Stimulated activated naive CD8-positive, alpha-beta T cell treated with anti-CD3 and anti-CD28 coated beads, Interleukin-15, Interleukin-2, amounts not matched to agents 100 ng/mL and 50 ng/mL, for 24 hours (primary cell): ENCODE data around the gene CDC42EP3.
A peak's percentile ranks its signal among the peaks of the same experiment; 100 is the strongest.

Source experiments
- H3K27ac Mint-ChIP-seq: one replicate; pipeline ENCODE4 v1.8.0; 2021; ENCODE audit warnings: mild to moderate bottlenecking, mixed read lengths
- H3K27me3 Mint-ChIP-seq: one replicate; pipeline ENCODE4 v1.8.0; 2021; ENCODE audit warnings: mixed read lengths
- H3K36me3 Mint-ChIP-seq: one replicate; pipeline ENCODE4 v1.8.0; 2021; ENCODE audit warnings: low read depth, mixed read lengths
- H3K4me1 Mint-ChIP-seq: one replicate; pipeline ENCODE4 v1.8.0; 2021; ENCODE audit warnings: low read depth, mixed read lengths
- H3K4me3 Mint-ChIP-seq: one replicate; pipeline ENCODE4 v1.8.0; 2021; ENCODE audit warnings: mild to moderate bottlenecking, mixed read lengths
- H3K9me3 Mint-ChIP-seq: one replicate; pipeline ENCODE4 v1.8.0; 2021; ENCODE audit warnings: mixed read lengths

CDC42EP3 gene

GRCh38 chr2:37692711-37693110, 21.3 kb upstream of the CDC42EP3 start:
- Mint-ChIP-seq H3K4me1 (peaks cover 2% of the 10 kb centered on the region), H3K4me3 (no peak overlapping the region), H3K36me3 (no peaks in the 10 kb centered on the region), H3K9me3 (peaks cover 5% of the 10 kb centered on the region), H3K27ac (no peak overlapping the region), H3K27me3 (no peaks in the 10 kb centered on the region)

GRCh38 chr2:37689751-37690150, 18.3 kb upstream of the CDC42EP3 start:
- Mint-ChIP-seq H3K9me3 (peaks cover 5% of the 10 kb centered on the region), H3K27me3 (no peaks in the 10 kb centered on the region), H3K36me3 (no peaks in the 10 kb centered on the region), H3K27ac (no peak overlapping the region), H3K4me3 (no peak overlapping the region), H3K4me1 (peaks cover 15% of the 10 kb centered on the region)

GRCh38 chr2:37688771-37689468, 17.5 kb upstream of the CDC42EP3 start:
- no peak overlapping the region for H3K27ac Mint-ChIP-seq
- H3K36me3 Mint-ChIP-seq: no peaks in the 10 kb centered on the region
- no peaks in the 10 kb centered on the region for H3K27me3 Mint-ChIP-seq
- H3K9me3 Mint-ChIP-seq: peaks cover 5% of the 10 kb centered on the region
- no peak overlapping the region for H3K4me3 Mint-ChIP-seq
- peaks cover 23% of the 10 kb centered on the region for H3K4me1 Mint-ChIP-seq

GRCh38 chr2:37686792-37687526, 15.5 kb upstream of the CDC42EP3 start:
- no peak overlapping the region for H3K4me3 Mint-ChIP-seq
- no peak overlapping the region for H3K27ac Mint-ChIP-seq
- no peaks in the 10 kb centered on the region for H3K36me3 Mint-ChIP-seq
- peaks cover 5% of the 10 kb centered on the region for H3K9me3 Mint-ChIP-seq
- no peaks in the 10 kb centered on the region for H3K27me3 Mint-ChIP-seq
- peaks cover 40% of the 10 kb centered on the region for H3K4me1 Mint-ChIP-seq

- no peak overlapping the region for H3K27ac Mint-ChIP-seq
- no peaks in the 10 kb centered on the region for H3K36me3 Mint-ChIP-seq
- peaks cover 9% of the 10 kb centered on the region for H3K9me3 Mint-ChIP-seq
- no peaks in the 10 kb centered on the region for H3K27me3 Mint-ChIP-seq
- H3K4me3 Mint-ChIP-seq: no peak overlapping the region
- H3K4me1 Mint-ChIP-seq: peaks cover 40% of the 10 kb centered on the region
Observed at GRCh38 chr2:37684809-37685208, 13.4 kb upstream of the CDC42EP3 start.

- H3K36me3 Mint-ChIP-seq: no peaks in the 10 kb centered on the region
- peak overlapping the region; percentile 88 for H3K27ac Mint-ChIP-seq
- H3K4me1 Mint-ChIP-seq: peaks cover 40% of the 10 kb centered on the region
- H3K4me3 Mint-ChIP-seq: no peak overlapping the region
- H3K9me3 Mint-ChIP-seq: peaks cover 9% of the 10 kb centered on the region
- H3K27me3 Mint-ChIP-seq: no peaks in the 10 kb centered on the region
Observed at GRCh38 chr2:37683921-37684780, 12.7 kb upstream of the CDC42EP3 start.

GRCh38 chr2:37683241-37683640, 11.8 kb upstream of the CDC42EP3 start:
- Mint-ChIP-seq H3K27me3 (no peaks in the 10 kb centered on the region), H3K27ac (peak overlapping the region; percentile 88), H3K4me1 (peaks cover 40% of the 10 kb centered on the region), H3K4me3 (no peak overlapping the region), H3K9me3 (peaks cover 5% of the 10 kb centered on the region), H3K36me3 (no peaks in the 10 kb centered on the region)

- H3K9me3 Mint-ChIP-seq: peaks cover 4% of the 10 kb centered on the region
- H3K4me3 Mint-ChIP-seq: no peak overlapping the region
- H3K27ac Mint-ChIP-seq: peak overlapping the region; percentile 7
- no peaks in the 10 kb centered on the region for H3K36me3 Mint-ChIP-seq
- no peaks in the 10 kb centered on the region for H3K27me3 Mint-ChIP-seq
- peaks cover 36% of the 10 kb centered on the region for H3K4me1 Mint-ChIP-seq
Observed at GRCh38 chr2:37682473-37682872, 11.0 kb upstream of the CDC42EP3 start.

- H3K36me3 Mint-ChIP-seq: no peaks in the 10 kb centered on the region
- no peak overlapping the region for H3K27ac Mint-ChIP-seq
- peaks cover 4% of the 10 kb centered on the region for H3K9me3 Mint-ChIP-seq
- peaks cover 29% of the 10 kb centered on the region for H3K4me1 Mint-ChIP-seq
- no peak overlapping the region for H3K4me3 Mint-ChIP-seq
- no peaks in the 10 kb centered on the region for H3K27me3 Mint-ChIP-seq
Observed at GRCh38 chr2:37681587-37681986, 10.1 kb upstream of the CDC42EP3 start.

GRCh38 chr2:37679072-37679695, 7.7 kb upstream of the CDC42EP3 start:
- no peak overlapping the region for H3K4me3 Mint-ChIP-seq
- H3K4me1 Mint-ChIP-seq: peaks cover 38% of the 10 kb centered on the region
- H3K27ac Mint-ChIP-seq: no peak overlapping the region
- peaks cover 4% of the 10 kb centered on the region for H3K9me3 Mint-ChIP-seq
- no peaks in the 10 kb centered on the region for H3K27me3 Mint-ChIP-seq
- H3K36me3 Mint-ChIP-seq: no peaks in the 10 kb centered on the region

GRCh38 chr2:37676274-37676673, 4.8 kb upstream of the CDC42EP3 start:
- H3K4me3 Mint-ChIP-seq: no peak overlapping the region
- H3K9me3 Mint-ChIP-seq: peaks cover 4% of the 10 kb centered on the region
- H3K4me1 Mint-ChIP-seq: peaks cover 24% of the 10 kb centered on the region
- H3K36me3 Mint-ChIP-seq: no peaks in the 10 kb centered on the region
- H3K27me3 Mint-ChIP-seq: no peaks in the 10 kb centered on the region
- no peak overlapping the region for H3K27ac Mint-ChIP-seq

- Mint-ChIP-seq H3K4me1 (peaks cover 33% of the 10 kb centered on the region), H3K27ac (no peak overlapping the region), H3K4me3 (no peak overlapping the region)
Observed at GRCh38 chr2:37674946-37675345, 3.5 kb upstream of the CDC42EP3 start.

GRCh38 chr2:37672870-37673184, 1.4 kb upstream of the CDC42EP3 start:
- peak overlapping the region; percentile 79 for H3K27ac Mint-ChIP-seq
- H3K4me3 Mint-ChIP-seq: peak overlapping the region; percentile 84
- H3K36me3 Mint-ChIP-seq: peaks cover 16% of the 10 kb centered on the region
- H3K27me3 Mint-ChIP-seq: no peaks in the 10 kb centered on the region
- H3K9me3 Mint-ChIP-seq: no peaks in the 10 kb centered on the region
- H3K4me1 Mint-ChIP-seq: peaks cover 54% of the 10 kb centered on the region

More at GRCh38 chr2:37674946-37675345, 3.5 kb upstream of the CDC42EP3 start:
- H3K27me3 Mint-ChIP-seq: no peaks in the 10 kb centered on the region
- no peaks in the 10 kb centered on the region for H3K36me3 Mint-ChIP-seq
- no peaks in the 10 kb centered on the region for H3K9me3 Mint-ChIP-seq

- H3K9me3 Mint-ChIP-seq: no peaks in the 10 kb centered on the region
- H3K27ac Mint-ChIP-seq: peak overlapping the region; percentile 79
- peaks cover 18% of the 10 kb centered on the region for H3K36me3 Mint-ChIP-seq
- peak overlapping the region; percentile 84 for H3K4me3 Mint-ChIP-seq
- no peaks in the 10 kb centered on the region for H3K27me3 Mint-ChIP-seq
- peaks cover 60% of the 10 kb centered on the region for H3K4me1 Mint-ChIP-seq
Observed at GRCh38 chr2:37672104-37672869, 845 bp upstream of the CDC42EP3 start.
